Choroid plexus epithelial cell (primary cell): ENCODE data around the gene BCAM.
A peak's percentile ranks its signal among the peaks of the same experiment; 100 is the strongest.

ENCODE experiments used
- DNase-seq: peaks from one replicate; pipeline ENCODE4 v3.0.0-alpha.2; 2010; ENCODE audit warnings: low read depth
- H3K4me3 ChIP-seq: 2 replicates; pipeline ENCODE4 v1.5.1; 2011; ENCODE audit warnings: low read depth, mild to moderate bottlenecking, control low read depth, low read length, moderate library complexity
- CTCF ChIP-seq: conservative IDR thresholded peaks from 2 replicates; pipeline ENCODE4 v1.5.1; 2011; ENCODE audit warnings: low read depth, mild to moderate bottlenecking, control low read depth, inconsistent platforms, low read length, moderate library complexity

Gene BCAM

GRCh38 chr19:44847144-44848035 lies 38.5 kb downstream of the BCAM start:
- peak overlapping the region; percentile 88 for H3K4me3 ChIP-seq
- TF ChIP-seq CTCF, result no peak
- DNase-seq, result peak; percentile 69

- TF ChIP-seq CTCF, result no peak
- peak overlapping the region; percentile 88 for H3K4me3 ChIP-seq
- DNase-seq, result peak; percentile 79
Observed at GRCh38 chr19:44848036-44848811, 39.3 kb downstream of the BCAM start.

GRCh38 chr19:44848812-44849447 lies 40.0 kb downstream of the BCAM start:
- DNase-seq, result no peak
- TF ChIP-seq CTCF, result no peak
- H3K4me3 ChIP-seq, result peak overlapping the region; percentile 88

GRCh38 chr19:44850641-44851109 lies 41.8 kb downstream of the BCAM start:
- no peak for DNase-seq
- TF ChIP-seq CTCF, result no peak
- H3K4me3 ChIP-seq, result no peak overlapping the region

- TF ChIP-seq CTCF, result no peak
- H3K4me3 ChIP-seq, result no peak overlapping the region
- DNase-seq, result no peak
Observed at GRCh38 chr19:44851427-44851826, 42.5 kb downstream of the BCAM start.

- DNase-seq, result no peak
- TF ChIP-seq CTCF, result no peak
- no peak overlapping the region for H3K4me3 ChIP-seq
Observed at GRCh38 chr19:44855606-44856005, 46.7 kb downstream of the BCAM start.
